Effector memory CD4-positive, alpha-beta T cell (primary cell): ENCODE results near the gene CENPP.

ENCODE experiments used
- DNase-seq, 3 donors: peaks; one replicate each; pipeline ENCODE4 v3.0.0-alpha.2; 2020
- H3K27ac ChIP-seq: 2 replicates; pipeline ENCODE4 v1.7.0; 2013; ENCODE audit warnings: mild to moderate bottlenecking, low read length, moderate library complexity; ENCODE audit not compliant: insufficient read depth, poor library complexity, severe bottlenecking
- H3K27me3 ChIP-seq: replicated peaks from 2 replicates; pipeline ENCODE4 v1.7.0; 2013; ENCODE audit warnings: mild to moderate bottlenecking, low read length; ENCODE audit not compliant: insufficient read depth, control insufficient read depth, poor library complexity, severe bottlenecking
- H3K36me3 ChIP-seq: 2 replicates; pipeline ENCODE4 v1.7.0; 2013; ENCODE audit warnings: mild to moderate bottlenecking, low read length, moderate library complexity; ENCODE audit not compliant: control insufficient read depth, insufficient read depth
- H3K4me1 ChIP-seq: 2 replicates; pipeline ENCODE4 v1.7.0; 2013; ENCODE audit warnings: low read length, mild to moderate bottlenecking; ENCODE audit not compliant: control insufficient read depth, insufficient read depth, poor library complexity, severe bottlenecking
- H3K4me3 ChIP-seq: 2 replicates; pipeline ENCODE4 v1.7.0; 2013; ENCODE audit warnings: low read length, low read depth, mild to moderate bottlenecking; ENCODE audit not compliant: insufficient read depth, poor library complexity, severe bottlenecking
- H3K9me3 ChIP-seq: 2 replicates; pipeline ENCODE4 v1.7.0; 2013; ENCODE audit warnings: mild to moderate bottlenecking, low read length, moderate library complexity; ENCODE audit not compliant: control insufficient read depth

Gene CENPP

DNA sequence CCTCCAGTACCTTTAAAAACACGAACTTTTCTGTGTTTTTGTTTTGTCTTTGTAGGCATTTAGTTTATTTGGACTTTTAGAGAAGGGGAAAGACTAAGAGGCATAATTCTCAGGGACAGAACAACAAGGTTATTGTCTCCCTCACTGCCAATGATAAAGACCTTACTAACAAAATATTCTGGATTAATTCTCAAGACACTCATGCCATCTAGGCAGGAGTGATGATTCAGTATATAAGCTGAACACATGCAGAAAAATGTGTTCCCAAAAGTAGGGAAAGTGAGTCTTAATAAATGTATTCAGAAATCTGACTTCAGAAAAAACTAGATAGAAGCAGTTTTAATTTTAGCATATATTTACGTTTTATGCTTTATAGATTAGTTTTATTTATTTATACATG, 173.9 kb downstream of the CENPP start:
- H3K27ac ChIP-seq, result no peak overlapping the region
- H3K4me1 ChIP-seq, result no peaks in the 10 kb centered on the region
- no peak overlapping the region for H3K4me3 ChIP-seq
- no peaks in the 10 kb centered on the region for H3K36me3 ChIP-seq
- no peaks in the 10 kb centered on the region for H3K9me3 ChIP-seq
- H3K27me3 ChIP-seq, result no peaks in the 10 kb centered on the region
- no peak for DNase-seq

DNA sequence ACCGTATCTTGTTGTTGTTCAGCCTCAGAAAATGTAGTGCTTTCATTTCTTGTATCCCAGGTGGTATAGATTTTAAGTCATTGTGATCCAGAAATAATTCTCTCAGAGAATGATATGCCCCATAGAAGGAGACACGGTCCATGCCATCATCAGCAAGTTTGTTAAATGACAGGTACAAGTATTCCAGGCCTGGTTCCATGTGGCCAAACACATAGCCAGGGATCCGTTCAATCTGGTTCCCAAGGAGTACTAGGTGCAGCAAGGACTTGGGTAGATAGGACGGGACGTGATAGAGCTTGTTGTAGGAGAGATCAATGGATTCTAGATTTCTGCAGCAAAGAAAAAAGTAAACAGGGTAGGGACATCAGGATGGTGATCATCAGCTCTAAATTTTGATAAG, 175.0 kb downstream of the CENPP start:
- no peak overlapping the region for H3K4me3 ChIP-seq
- no peaks in the 10 kb centered on the region for H3K36me3 ChIP-seq
- H3K27me3 ChIP-seq, result no peaks in the 10 kb centered on the region
- H3K4me1 ChIP-seq, result no peaks in the 10 kb centered on the region
- H3K9me3 ChIP-seq, result no peaks in the 10 kb centered on the region
- no peak overlapping the region for H3K27ac ChIP-seq
- DNase-seq, result no peak

DNA sequence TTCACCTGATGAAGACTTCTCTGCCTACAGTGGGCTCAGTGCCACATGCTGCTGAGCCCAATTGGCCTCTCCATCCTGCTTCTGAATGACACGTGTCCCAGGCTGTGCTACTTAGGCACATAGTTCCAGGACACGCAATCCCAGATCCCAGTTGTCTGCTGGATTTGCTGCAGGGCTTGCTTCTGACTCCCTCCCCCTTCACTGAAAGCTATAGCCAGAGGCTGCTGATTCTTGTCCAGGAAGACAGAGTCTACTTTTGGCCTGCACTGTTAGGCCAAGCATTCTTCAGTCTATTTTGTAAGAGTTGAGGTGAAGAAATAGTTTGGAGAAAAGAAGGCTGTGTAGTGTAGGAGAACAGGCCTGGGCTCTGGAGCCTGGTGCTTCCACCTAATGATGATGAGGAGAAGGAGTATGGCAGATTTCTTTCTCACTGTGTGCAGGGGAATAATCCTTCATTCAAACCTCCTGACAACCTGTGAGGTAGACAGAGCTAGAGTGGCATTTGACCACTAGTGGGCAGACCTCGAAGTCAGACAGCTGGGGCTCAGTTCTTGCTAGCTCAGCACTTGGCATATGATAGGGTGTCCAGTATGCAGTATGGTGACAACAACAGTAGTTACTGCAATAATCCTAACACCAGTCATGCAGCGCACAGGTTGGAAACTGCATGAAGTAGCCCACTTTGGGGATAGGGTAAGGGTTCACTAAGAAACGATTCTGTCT, 176.1 kb downstream of the CENPP start:
- no peak for DNase-seq
- Histone ChIP-seq H3K36me3 (no peaks in the 10 kb centered on the region), H3K4me1 (no peaks in the 10 kb centered on the region), H3K27ac (no peak overlapping the region), H3K27me3 (no peaks in the 10 kb centered on the region), H3K4me3 (no peak overlapping the region), H3K9me3 (no peaks in the 10 kb centered on the region)

DNA sequence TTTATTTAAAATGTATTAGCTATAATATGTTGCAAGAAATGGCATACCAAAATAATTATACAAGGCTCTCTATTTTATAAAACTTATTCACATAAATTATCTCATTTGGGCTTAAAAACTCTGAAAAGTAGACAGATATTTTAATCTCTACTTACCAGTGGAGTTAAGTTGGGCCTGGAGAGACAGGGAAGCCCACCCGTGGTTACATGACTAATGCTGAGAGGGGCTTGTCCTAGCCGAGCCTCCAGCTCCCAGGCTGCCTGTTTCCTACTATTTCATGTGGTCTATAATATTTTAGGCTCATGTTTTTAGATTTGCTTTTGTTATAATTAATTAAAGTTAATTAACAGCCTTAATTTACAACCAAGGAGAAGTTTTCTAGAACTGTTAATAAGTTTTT, 177.4 kb downstream of the CENPP start:
- no peak for DNase-seq
- no peak overlapping the region for H3K27ac ChIP-seq
- no peaks in the 10 kb centered on the region for H3K9me3 ChIP-seq
- no peaks in the 10 kb centered on the region for H3K36me3 ChIP-seq
- no peaks in the 10 kb centered on the region for H3K27me3 ChIP-seq
- H3K4me3 ChIP-seq, result no peak overlapping the region
- H3K4me1 ChIP-seq, result no peaks in the 10 kb centered on the region

DNA sequence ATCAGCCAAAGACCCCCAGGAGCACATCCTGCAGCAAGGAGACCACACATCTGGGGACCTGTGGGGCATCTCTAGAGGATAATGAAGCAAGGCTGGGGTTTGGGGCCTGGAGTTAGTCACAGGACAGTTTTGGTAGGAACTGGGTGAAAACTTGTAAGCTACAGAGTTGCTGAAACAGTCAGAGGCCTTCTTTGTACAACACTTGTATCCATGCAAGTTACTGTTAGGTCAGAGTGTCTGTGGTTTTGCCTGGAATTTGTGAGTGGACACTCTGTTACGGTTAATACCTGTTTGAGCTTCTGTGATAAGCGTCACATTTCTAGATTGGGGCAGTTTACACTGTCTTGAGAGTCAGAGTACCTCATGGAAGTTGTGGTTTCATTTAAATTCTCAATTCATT, 179.1 kb downstream of the CENPP start:
- Histone ChIP-seq H3K27ac (no peak overlapping the region), H3K27me3 (no peaks in the 10 kb centered on the region), H3K4me1 (no peaks in the 10 kb centered on the region), H3K9me3 (no peaks in the 10 kb centered on the region), H3K4me3 (no peak overlapping the region), H3K36me3 (no peaks in the 10 kb centered on the region)
- no peak for DNase-seq

DNA sequence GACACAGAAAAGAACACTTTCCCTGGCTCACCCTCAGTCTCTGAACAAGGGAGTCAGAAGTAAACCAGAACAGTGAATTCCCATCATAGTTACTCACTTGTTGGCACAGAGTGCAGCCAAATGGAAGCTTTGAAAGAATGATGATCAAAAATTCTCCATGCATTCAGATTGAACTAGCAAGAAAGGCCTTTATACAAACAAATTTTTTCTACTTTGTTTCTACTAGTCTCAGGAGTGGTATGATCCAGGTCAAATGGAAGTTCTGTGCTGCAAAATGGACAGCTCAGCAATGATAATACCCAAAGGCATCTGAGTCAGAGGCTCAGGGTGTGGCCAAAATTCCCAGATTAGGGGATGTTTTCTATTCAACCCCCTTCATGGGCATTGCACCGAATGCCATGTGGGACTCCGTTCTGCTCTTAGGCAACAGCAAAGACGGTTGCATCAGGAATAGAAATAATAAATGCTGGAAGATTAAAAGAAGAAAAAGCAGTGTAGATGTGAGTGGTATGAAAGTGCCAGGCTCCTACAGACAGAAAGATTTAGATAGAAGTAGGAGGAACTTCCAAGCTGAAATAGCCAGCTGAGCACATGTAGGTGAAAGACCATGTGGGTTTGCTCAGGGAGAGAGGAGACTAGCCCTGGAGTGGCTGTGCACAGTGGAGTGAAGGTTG, 180.6 kb downstream of the CENPP start:
- DNase-seq, result no peak
- Histone ChIP-seq H3K27me3 (no peaks in the 10 kb centered on the region), H3K36me3 (no peaks in the 10 kb centered on the region), H3K9me3 (no peaks in the 10 kb centered on the region), H3K4me1 (no peaks in the 10 kb centered on the region), H3K4me3 (no peak overlapping the region), H3K27ac (no peak overlapping the region)

DNA sequence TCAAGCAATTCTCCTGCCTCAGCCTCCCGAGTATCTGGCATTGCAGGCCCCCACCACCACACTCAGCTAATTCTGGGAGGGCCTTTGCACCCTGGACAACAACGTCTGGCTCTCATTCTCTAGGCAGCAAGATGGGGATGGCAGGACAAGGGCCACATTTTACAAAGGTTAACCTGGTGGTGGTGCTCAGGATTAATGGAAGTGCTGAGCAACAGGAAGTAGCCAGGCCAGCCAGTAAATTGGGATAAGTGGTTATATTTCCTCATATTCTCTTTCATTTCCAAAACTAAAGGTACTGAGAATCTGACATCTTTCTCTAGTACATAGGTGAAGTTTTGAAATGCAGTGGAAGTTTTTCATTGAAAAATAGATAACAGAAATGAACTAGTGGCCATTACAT, 181.3 kb downstream of the CENPP start:
- Histone ChIP-seq H3K4me1 (no peaks in the 10 kb centered on the region), H3K9me3 (no peaks in the 10 kb centered on the region), H3K4me3 (no peak overlapping the region), H3K27ac (no peak overlapping the region), H3K36me3 (no peaks in the 10 kb centered on the region), H3K27me3 (no peaks in the 10 kb centered on the region)
- DNase-seq, result no peak

DNA sequence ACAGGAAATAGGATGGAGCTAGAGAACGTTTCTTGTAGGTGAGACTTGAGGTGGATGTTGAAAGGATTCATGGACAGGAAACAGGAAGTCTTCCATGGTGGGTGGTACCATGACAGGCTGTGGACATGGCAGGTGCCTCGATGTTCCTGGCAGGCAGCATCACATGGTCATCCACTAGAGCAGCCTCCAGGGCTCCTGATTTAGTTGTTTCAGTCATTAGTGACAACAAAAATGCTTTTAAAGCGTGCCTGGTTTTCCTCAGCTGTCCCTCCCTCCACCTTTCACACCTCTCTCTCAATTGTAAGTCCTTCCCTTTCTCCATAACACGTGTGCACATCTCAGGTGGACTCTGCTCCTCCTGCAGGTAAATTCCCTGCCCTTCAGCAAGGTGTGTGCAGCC, 181.7 kb downstream of the CENPP start:
- Histone ChIP-seq H3K4me3 (no peak overlapping the region), H3K27me3 (no peaks in the 10 kb centered on the region), H3K27ac (no peak overlapping the region)

DNA sequence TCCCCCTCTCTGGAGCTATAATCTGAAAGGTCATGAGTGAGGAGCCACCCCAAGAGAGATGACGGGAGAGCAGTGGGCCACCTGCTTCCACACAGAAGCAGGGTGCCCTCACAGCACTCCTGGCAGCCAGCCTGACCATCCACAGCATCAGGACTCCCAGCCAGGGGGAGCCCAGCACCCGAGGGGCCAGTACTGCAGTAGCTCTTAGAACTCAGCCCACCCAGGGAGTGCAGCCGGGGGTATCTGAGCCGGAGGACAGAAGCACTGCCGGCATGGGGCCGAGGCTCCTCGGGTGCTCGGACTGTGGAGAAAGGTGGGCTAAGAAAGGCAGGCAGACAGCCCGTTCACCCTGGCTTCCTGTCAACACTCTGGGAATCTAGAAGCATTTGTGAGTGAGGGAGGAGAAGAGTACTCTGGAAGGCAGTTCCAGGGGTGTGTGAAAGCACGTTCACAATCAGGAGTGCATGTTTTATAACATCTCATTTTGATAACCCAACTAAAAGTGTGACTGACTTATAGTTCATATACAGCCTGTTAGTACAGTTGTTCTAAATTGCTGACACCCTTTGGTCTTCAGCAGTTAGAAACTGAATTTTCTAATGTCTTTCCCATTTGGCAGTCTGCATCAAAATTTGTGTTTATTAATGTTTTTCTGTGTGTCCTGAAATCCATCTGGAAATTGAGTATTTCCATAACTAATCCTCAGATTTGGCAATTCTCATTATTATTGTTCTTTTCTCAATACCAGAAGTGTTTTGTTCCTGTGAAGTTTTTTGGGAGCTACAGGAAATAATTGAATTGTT, 182.5 kb downstream of the CENPP start:
- Histone ChIP-seq H3K27ac (no peak overlapping the region), H3K9me3 (no peaks in the 10 kb centered on the region), H3K4me1 (no peaks in the 10 kb centered on the region), H3K4me3 (no peak overlapping the region), H3K27me3 (no peaks in the 10 kb centered on the region), H3K36me3 (no peaks in the 10 kb centered on the region)
- no peak for DNase-seq

More for the DNA sequence above, 181.7 kb downstream of the CENPP start:
- H3K9me3 ChIP-seq, result no peaks in the 10 kb centered on the region
- no peaks in the 10 kb centered on the region for H3K36me3 ChIP-seq
- no peak for DNase-seq
- no peaks in the 10 kb centered on the region for H3K4me1 ChIP-seq

DNA sequence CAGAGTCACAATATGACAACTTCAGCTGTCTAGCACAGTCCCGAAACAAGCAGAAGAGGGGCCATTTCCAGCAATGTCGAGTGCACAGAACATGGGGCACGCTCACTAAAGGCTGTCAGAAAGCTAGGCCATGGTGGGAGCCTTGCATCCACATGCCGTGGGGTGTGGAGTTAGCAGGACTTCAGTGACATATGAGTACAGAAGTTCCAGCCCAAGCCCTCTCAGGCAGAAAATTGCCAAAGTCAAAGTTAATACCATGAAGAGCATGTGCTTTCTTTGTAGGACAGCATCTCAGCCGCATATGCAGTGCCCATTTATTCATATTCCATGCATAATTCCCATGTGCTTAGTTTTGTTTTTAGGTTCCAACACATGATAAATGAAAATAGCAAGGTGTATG, 183.3 kb downstream of the CENPP start:
- Histone ChIP-seq H3K27ac (no peak overlapping the region), H3K36me3 (no peaks in the 10 kb centered on the region), H3K4me1 (no peaks in the 10 kb centered on the region), H3K9me3 (no peaks in the 10 kb centered on the region), H3K27me3 (no peaks in the 10 kb centered on the region), H3K4me3 (no peak overlapping the region)
- no peak for DNase-seq
